HG03196 (cell line): ENCODE data around the gene SH3BP2.

Experiments
- ATAC-seq: cut with Tn5 transposase; IDR thresholded peaks from one replicate; pipeline ENCODE4 v1.9.1; 2021; ENCODE audit not compliant: unreplicated experiment

SH3BP2 gene

DNA sequence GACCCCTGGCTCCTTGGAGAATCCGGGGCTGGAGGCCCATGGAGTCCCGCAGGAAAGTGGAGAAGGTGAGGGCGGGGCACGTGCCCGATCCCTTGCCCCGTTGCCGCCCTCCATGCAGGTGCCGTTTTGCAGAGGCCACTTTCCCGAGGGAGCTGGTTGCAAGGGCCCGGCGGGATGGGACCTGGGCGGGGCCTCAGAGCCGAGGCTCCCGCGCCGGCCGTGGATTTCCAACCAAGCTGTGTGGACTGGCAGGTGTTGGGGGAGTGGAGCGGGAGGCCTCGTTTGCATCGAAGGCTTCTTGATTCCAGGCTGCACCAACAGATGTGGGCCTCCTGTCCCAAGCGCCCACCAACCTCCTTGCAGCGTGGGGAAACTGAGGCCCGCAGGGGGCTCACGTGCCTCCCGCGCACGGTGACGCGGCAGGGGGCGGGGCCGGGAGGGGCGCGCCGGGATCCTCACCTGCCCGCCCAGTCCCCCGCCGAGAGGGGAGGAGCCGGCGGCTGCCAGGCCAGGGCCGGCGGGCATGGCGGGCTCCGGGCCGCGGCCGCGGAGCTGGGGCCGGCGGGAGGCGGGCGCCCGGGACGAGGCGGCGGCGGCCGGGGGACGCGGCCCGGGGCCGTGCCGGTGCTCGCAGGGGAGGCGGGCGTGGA is 24.9 kb downstream of the SH3BP2 start:
- ATAC-seq, result no peak

DNA sequence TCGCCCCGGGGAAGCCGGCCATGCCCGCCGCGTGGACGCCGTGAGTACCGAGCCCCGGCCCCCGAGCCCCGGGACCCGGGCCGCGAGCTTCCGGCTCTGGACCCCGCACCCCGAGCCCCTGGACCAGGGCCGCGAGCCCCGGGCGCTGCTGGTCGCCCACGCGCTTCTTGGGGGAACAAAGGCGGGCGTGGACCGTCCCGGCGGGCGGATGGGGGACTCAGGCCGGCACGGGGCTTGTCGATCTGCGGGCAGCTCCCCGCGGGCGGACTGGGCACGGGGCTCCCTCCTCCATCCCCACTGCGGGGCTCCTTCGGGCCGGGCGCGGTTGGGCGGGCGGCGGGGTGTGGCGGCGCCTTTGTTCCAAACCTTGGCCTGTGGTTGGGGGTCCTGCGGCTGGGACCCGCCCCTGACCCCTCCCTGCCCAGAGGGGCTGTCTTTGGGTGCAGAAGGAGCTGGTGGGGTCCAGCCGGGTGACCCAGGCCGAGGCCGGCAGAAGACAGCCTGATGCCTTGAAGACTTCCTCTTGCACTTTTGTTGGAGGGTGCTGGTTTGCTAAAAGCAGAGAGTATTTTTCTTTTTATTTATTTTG is 25.6 kb downstream of the SH3BP2 start:
- ATAC-seq, result no peak

- no peak for ATAC-seq
Observed at GRCh38 chr4:2819244-2820215, 26.6 kb downstream of the SH3BP2 start.

GRCh38 chr4:2820216-2820982 is 27.5 kb downstream of the SH3BP2 start:
- ATAC-seq, result no peak

- ATAC-seq, result no peak
Observed at GRCh38 chr4:2822461-2823300, 29.8 kb downstream of the SH3BP2 start.

GRCh38 chr4:2823301-2823670 is 30.4 kb downstream of the SH3BP2 start:
- ATAC-seq, result no peak

GRCh38 chr4:2823671-2824328 is 30.9 kb downstream of the SH3BP2 start:
- no peak for ATAC-seq

- ATAC-seq, result no peak
Observed at GRCh38 chr4:2824329-2824835, 31.5 kb downstream of the SH3BP2 start.

GRCh38 chr4:2824836-2825381 is 32.0 kb downstream of the SH3BP2 start:
- no peak for ATAC-seq

GRCh38 chr4:2825740-2826139 is 32.9 kb downstream of the SH3BP2 start:
- no peak for ATAC-seq

DNA sequence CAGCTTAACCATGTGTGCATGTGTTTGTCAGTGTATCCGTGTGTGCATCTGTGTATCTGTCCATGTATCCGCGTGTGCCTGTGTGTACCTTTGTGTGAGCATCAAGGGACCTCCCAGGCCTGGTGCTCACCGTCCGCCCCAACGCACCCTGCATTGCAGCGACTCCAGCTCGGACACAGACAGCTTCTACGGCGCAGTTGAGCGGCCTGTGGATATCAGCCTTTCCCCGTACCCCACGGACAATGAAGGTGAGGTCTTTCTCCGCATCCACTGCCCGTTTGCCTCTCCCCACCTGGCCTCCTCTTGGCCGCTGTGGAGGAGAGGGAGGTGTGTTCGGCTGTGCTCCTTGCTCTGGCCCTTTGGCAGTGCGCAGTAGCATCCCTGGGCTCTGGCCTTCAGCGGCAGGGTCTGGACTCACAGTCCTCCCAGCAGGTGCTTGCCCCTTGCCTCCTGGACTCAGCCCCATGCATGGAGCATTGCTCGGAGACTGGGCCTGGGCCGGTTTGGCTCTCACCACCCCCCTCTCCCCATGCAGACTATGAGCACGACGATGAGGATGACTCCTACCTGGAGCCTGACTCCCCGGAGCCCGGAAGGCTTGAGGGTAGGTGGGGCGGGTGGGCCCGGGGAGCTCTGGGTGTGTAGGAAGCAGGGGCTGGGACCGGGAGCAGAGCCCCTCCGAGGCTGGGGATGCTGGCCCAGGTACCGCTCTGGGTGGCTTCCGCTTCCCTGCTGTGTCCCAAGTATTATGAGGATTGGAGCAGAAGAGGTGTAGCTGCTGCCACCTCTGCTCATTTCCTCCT is 34.4 kb downstream of the SH3BP2 start:
- ATAC-seq, result no peak

GRCh38 chr4:2827874-2828751 is 35.2 kb downstream of the SH3BP2 start:
- ATAC-seq, result no peak

DNA sequence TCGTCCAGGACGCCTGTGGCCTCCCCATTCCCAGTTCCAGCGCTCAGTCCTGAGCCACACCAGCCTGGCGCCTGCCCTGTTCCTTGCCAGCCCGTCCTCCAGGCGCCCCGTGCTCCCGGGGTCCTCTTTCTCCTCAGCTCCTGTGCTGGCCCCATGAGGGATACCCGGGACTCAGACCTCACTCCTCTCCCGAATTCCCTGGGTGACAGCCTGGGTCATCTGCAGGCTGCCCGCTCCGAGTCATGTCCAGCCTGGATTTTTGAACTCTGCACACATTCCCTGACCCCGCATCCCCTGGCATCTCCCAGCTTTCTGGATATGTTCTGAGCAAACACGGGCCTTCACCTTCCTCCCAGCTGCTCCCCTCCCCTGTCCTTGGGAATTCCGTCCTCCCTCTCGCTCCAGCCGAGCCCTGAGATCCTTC is 35.9 kb downstream of the SH3BP2 start:
- ATAC-seq, result no peak

- no peak for ATAC-seq
Observed at GRCh38 chr4:2829321-2829932, 36.5 kb downstream of the SH3BP2 start.

- no peak for ATAC-seq
Observed at GRCh38 chr4:2829933-2830451, 37.1 kb downstream of the SH3BP2 start.
